ENCODE data around the gene UBE4B.

DNA sequence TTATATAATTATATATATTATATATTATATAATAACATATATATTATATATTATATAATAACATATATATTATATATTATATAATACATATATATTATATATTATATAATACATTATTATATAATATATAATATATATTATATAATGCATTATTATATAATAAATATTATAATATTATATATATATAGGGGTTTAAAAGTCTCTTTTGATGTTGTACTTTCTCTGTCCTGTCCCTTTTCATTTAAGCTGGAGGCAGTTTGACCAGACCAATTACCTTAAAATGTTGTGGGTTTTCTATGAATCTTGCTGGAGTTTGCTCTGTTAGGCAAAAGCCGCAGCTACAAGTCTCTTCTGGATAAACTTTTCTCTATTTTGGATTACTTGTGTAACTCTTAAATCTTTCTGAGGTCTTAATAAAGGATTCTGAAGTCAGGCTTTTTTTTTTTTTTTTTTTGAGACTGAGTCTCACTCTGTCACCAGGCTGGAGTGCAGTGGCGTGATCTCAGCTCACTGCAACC is 155.4 kb downstream of the UBE4B start:
- TF ChIP-seq, protein P1, sequence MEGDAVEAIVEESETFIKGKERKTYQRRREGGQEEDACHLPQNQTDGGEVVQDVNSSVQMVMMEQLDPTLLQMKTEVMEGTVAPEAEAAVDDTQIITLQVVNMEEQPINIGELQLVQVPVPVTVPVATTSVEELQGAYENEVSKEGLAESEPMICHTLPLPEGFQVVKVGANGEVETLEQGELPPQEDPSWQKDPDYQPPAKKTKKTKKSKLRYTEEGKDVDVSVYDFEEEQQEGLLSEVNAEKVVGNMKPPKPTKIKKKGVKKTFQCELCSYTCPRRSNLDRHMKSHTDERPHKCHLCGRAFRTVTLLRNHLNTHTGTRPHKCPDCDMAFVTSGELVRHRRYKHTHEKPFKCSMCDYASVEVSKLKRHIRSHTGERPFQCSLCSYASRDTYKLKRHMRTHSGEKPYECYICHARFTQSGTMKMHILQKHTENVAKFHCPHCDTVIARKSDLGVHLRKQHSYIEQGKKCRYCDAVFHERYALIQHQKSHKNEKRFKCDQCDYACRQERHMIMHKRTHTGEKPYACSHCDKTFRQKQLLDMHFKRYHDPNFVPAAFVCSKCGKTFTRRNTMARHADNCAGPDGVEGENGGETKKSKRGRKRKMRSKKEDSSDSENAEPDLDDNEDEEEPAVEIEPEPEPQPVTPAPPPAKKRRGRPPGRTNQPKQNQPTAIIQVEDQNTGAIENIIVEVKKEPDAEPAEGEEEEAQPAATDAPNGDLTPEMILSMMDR (IDR thresholded peaks at IDR 0.05) = no peak
- TF ChIP-seq, protein P2, sequence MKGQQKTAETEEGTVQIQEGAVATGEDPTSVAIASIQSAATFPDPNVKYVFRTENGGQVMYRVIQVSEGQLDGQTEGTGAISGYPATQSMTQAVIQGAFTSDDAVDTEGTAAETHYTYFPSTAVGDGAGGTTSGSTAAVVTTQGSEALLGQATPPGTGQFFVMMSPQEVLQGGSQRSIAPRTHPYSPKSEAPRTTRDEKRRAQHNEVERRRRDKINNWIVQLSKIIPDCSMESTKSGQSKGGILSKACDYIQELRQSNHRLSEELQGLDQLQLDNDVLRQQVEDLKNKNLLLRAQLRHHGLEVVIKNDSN (CRISPR knock-in tag; IDR thresholded peaks at IDR 0.05) = no peak
- TF ChIP-seq FOXP1 (CRISPR knock-in tag; IDR thresholded peaks at IDR 0.05; ENCODE audit: borderline replicate concordance) (no peak), CBFB (CRISPR knock-in tag; IDR thresholded peaks at IDR 0.05; ENCODE audit: low read depth) (no peak), SP1 (CRISPR knock-in tag; conservative IDR thresholded peaks at IDR 0.05) (no peak), E2F1 (CRISPR knock-in tag; IDR thresholded peaks at IDR 0.05) (no peak), NFE2L1 (CRISPR knock-in tag; IDR thresholded peaks at IDR 0.05) (no peak), ATF1 (CRISPR knock-in tag; IDR thresholded peaks at IDR 0.05) (no peak), ZNF232 (CRISPR knock-in tag; IDR thresholded peaks at IDR 0.05) (no peak), TEAD4 (CRISPR knock-in tag; IDR thresholded peaks at IDR 0.05) (no peak), HMGA2 (CRISPR knock-in tag; IDR thresholded peaks at IDR 0.05) (peak; percentile 69; the same call in 1 of the 2 replicates)
- TF ChIP-seq, protein P3, sequence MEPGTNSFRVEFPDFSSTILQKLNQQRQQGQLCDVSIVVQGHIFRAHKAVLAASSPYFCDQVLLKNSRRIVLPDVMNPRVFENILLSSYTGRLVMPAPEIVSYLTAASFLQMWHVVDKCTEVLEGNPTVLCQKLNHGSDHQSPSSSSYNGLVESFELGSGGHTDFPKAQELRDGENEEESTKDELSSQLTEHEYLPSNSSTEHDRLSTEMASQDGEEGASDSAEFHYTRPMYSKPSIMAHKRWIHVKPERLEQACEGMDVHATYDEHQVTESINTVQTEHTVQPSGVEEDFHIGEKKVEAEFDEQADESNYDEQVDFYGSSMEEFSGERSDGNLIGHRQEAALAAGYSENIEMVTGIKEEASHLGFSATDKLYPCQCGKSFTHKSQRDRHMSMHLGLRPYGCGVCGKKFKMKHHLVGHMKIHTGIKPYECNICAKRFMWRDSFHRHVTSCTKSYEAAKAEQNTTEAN (CRISPR knock-in tag; IDR thresholded peaks at IDR 0.05) = no peak
- TF ChIP-seq, protein P4, sequence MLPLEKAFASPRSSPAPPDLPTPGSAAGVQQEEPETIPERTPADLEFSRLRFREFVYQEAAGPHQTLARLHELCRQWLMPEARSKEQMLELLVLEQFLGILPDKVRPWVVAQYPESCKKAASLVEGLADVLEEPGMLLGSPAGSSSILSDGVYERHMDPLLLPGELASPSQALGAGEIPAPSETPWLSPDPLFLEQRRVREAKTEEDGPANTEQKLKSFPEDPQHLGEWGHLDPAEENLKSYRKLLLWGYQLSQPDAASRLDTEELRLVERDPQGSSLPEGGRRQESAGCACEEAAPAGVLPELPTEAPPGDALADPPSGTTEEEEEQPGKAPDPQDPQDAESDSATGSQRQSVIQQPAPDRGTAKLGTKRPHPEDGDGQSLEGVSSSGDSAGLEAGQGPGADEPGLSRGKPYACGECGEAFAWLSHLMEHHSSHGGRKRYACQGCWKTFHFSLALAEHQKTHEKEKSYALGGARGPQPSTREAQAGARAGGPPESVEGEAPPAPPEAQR (CRISPR knock-in tag; IDR thresholded peaks at IDR 0.05) = no peak

Measured in WTC11 (cell line).